ENCODE measurements around the gene BABAM2.
A peak's percentile ranks its signal among the peaks of the same experiment; 100 is the strongest.

Gene BABAM2

GRCh38 chr2:28161466-28161865 lies 270.9 kb downstream of the BABAM2 start:
- DNase-seq (ENCODE audit: low read depth): peak; percentile 81
- H3K4me3 ChIP-seq (ENCODE audit: control insufficient read depth, low read depth, low read length): no peak overlapping the region
- TF ChIP-seq, protein P1, sequence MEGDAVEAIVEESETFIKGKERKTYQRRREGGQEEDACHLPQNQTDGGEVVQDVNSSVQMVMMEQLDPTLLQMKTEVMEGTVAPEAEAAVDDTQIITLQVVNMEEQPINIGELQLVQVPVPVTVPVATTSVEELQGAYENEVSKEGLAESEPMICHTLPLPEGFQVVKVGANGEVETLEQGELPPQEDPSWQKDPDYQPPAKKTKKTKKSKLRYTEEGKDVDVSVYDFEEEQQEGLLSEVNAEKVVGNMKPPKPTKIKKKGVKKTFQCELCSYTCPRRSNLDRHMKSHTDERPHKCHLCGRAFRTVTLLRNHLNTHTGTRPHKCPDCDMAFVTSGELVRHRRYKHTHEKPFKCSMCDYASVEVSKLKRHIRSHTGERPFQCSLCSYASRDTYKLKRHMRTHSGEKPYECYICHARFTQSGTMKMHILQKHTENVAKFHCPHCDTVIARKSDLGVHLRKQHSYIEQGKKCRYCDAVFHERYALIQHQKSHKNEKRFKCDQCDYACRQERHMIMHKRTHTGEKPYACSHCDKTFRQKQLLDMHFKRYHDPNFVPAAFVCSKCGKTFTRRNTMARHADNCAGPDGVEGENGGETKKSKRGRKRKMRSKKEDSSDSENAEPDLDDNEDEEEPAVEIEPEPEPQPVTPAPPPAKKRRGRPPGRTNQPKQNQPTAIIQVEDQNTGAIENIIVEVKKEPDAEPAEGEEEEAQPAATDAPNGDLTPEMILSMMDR (conservative IDR thresholded peaks at IDR 0.05; ENCODE audit: control insufficient read depth, insufficient read depth, low read depth, low read length): no peak

DNA sequence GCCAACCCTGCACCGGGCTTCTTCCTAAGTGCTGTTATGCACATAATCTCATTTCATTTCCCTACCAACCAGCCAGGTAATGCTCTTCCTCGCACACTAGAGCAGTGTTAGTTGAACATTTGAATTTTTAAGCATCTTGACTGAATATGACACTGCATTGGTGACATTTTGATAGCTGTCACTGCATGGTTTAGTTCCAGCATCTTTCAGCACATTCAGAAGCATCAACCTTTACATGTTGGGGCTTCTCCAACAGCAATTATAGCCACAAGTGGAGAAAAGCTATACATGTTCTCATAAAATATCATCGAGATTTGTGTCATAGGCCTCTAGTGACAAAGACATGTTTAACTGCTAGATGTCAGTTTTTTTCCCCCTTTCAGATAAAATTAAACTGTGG lies 272.0 kb downstream of the BABAM2 start:
- TF ChIP-seq, protein P1 (conservative IDR thresholded peaks at IDR 0.05; ENCODE audit: control insufficient read depth, insufficient read depth, low read depth, low read length): no peak
- H3K4me3 ChIP-seq (ENCODE audit: control insufficient read depth, low read depth, low read length): no peak overlapping the region
- DNase-seq (ENCODE audit: low read depth): no peak

- H3K4me3 ChIP-seq (ENCODE audit: control insufficient read depth, low read depth, low read length): no peak overlapping the region
- TF ChIP-seq, protein P1 (conservative IDR thresholded peaks at IDR 0.05; ENCODE audit: control insufficient read depth, insufficient read depth, low read depth, low read length): no peak
- DNase-seq (ENCODE audit: low read depth): no peak
Measured at GRCh38 chr2:28163028-28163427, 272.5 kb downstream of the BABAM2 start.

- DNase-seq (ENCODE audit: low read depth): peak; percentile 16
- no peak overlapping the region for H3K4me3 ChIP-seq (ENCODE audit: control insufficient read depth, low read depth, low read length)
Measured at GRCh38 chr2:28163627-28164279, 273.2 kb downstream of the BABAM2 start.

DNA sequence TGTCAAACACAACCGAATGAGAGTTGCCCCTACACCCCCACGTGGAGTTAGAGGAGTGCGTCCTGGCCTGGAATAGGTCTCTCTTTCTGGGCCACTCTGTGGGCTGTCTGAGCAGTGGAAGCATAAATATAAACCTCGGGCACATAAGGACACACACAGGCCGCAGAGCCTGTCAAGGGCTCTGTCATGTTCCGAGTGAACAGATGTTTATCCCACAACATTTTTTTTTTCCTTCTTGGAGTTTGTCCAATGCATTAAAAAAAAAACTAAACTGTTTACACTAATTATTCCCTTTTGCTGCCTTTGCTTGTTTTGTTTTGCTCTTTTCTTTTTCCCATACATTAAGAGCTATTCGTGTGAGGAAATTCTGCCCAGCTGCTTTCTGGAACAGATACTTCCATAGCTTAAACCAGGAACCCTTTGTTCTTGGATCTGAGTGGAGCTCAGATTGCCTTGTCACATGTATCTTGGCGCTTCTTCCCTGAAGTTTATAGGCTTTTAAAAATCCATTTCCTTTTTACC lies 273.8 kb downstream of the BABAM2 start:
- DNase-seq (ENCODE audit: low read depth): peak; percentile 72
- no peak overlapping the region for H3K4me3 ChIP-seq (ENCODE audit: control insufficient read depth, low read depth, low read length)
- TF ChIP-seq, protein P1 (conservative IDR thresholded peaks at IDR 0.05; ENCODE audit: control insufficient read depth, insufficient read depth, low read depth, low read length): no peak

More at GRCh38 chr2:28163627-28164279, 273.2 kb downstream of the BABAM2 start:
- TF ChIP-seq, protein P1 (conservative IDR thresholded peaks at IDR 0.05; ENCODE audit: control insufficient read depth, insufficient read depth, low read depth, low read length): no peak

DNA sequence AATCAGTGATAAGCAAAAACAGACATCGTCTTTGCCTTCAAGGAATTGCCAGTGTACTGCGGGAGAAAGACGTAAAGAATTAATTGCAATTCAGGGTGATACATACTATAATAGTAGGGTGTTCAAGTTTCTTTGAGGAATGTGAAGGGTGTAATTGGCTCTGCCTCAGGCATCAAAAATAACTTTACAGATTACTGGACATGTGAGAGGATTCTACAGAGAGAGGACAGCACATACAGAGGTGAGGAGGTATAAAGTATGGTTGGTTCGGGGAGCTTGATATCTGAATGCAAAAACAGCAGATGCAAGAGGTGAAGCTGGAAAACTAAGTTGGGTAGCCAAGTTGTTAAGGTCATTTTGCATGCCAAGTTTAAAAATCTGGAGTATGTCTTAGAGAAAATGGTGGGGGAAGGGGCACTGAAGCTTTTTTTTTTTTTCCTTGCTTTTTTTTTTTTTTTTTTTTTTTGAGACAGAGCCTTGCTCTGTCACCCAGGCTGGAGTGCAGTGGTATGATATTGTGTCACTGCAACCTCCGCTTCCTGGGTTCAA lies 274.6 kb downstream of the BABAM2 start:
- H3K4me3 ChIP-seq (ENCODE audit: control insufficient read depth, low read depth, low read length): no peak overlapping the region
- TF ChIP-seq, protein P1 (conservative IDR thresholded peaks at IDR 0.05; ENCODE audit: control insufficient read depth, insufficient read depth, low read depth, low read length): no peak
- no peak for DNase-seq (ENCODE audit: low read depth)
